Non-pigmented ciliary epithelial cell (primary cell): ENCODE results near the gene LRRC2.
"Not testable (repeated sequence)": the region's sequence is repeated elsewhere in the genome, so short reads cannot be mapped to it uniquely, and the experiment has no call there.

Experiments
- DNase-seq: peaks from one replicate; pipeline ENCODE4 v3.0.0-alpha.2; 2010; ENCODE audit warnings: low read depth

Gene LRRC2

GRCh38 chr3:46566040-46566641, at the start of gene LRRC2:
Gene LRRC2, minus strand, starts transcription at chr3:46566302. Its CDS starts 14,711 bp downstream, at chr3:46551591.
- DNase-seq: peak; percentile 18

DNA sequence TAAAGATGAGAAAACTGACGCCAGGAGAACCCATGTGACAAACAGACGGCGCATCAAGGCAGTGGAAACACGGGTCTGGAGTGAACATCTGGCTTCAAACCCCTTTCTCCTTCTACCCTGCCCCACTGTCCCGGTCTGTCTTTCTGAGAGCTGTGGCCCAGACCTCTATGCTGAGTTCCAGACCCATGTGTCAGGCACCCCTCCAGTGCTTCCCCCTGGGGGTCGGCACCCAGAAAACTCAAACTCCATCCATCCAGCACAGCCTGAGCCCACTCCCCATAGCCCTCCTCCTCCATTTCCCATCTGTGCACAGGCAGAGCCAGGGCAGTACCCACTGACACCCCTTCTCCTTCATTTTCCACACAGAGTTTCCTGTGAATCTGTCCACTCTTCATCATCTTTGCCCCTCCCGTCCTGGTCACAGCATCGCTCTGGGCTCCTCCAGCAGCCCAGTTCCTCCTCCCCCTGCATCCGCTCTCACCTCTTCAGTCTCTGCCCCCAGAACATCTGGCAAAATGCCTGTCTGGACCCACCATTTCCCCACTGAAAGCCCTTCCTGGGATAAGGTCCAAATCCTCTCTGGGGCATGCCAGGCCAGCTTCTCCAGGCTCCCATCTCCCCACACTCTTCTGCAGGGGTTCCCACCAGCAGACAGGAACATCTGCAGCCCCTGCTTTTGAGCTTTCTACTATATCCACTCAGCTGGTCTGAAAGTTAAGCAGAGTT, 49.1 kb upstream of the LRRC2 start:
- no peak for DNase-seq

- DNase-seq: no peak
These were observed 48.3 kb upstream of the LRRC2 start for GRCh38 chr3:46614431-46614830.

GRCh38 chr3:46613313-46614005, 47.4 kb upstream of the LRRC2 start:
- DNase-seq: no peak

GRCh38 chr3:46612324-46612723, 46.2 kb upstream of the LRRC2 start, which contains the start of gene FAM240A:
Gene FAM240A, plus strand, starts transcription at chr3:46612525. Its CDS starts 159 bp downstream, at chr3:46612684.
- DNase-seq: no peak

GRCh38 chr3:46609944-46610722, 44.0 kb upstream of the LRRC2 start:
- no peak for DNase-seq

GRCh38 chr3:46609212-46609721, 43.2 kb upstream of the LRRC2 start:
- DNase-seq: no peak

- no peak for DNase-seq
These were observed 41.5 kb upstream of the LRRC2 start for GRCh38 chr3:46607603-46608028.

- no peak for DNase-seq
These were observed 38.0 kb upstream of the LRRC2 start for GRCh38 chr3:46604127-46604526.

DNA sequence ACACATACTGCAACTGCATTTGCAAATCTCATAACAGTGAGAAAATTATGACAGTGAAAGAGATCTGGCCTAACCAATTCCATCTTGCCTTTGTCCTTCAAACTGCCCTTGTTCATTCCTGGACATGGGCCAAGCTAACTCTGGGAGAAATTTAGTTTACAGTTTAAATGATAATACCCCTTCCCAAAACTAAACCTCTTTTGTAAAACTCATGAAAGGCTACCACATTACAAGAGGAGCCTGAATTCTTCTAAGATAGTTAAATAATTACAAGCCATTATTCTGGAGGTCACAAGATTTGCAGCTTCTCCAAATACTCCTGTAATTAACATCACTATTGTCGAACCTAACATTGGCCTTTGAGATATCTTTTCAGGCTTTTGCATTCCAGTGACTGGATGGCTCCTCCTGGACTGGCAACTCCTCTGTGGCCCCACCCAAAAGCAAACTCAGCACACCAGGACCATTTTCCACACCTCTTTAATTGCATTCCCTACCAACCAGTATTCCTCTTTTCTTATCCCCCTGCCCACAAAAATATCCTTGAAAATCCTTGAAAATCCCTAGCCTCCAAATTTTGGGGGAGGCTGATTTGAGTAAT, 37.4 kb upstream of the LRRC2 start:
- DNase-seq: no peak

GRCh38 chr3:46599590-46599989, 33.5 kb upstream of the LRRC2 start:
- DNase-seq: no peak

GRCh38 chr3:46595819-46596314, 29.8 kb upstream of the LRRC2 start:
- DNase-seq: no peak

- no peak for DNase-seq
These were observed 28.6 kb upstream of the LRRC2 start for GRCh38 chr3:46594723-46595122.

GRCh38 chr3:46593979-46594378, 27.9 kb upstream of the LRRC2 start:
- DNase-seq: no peak

DNA sequence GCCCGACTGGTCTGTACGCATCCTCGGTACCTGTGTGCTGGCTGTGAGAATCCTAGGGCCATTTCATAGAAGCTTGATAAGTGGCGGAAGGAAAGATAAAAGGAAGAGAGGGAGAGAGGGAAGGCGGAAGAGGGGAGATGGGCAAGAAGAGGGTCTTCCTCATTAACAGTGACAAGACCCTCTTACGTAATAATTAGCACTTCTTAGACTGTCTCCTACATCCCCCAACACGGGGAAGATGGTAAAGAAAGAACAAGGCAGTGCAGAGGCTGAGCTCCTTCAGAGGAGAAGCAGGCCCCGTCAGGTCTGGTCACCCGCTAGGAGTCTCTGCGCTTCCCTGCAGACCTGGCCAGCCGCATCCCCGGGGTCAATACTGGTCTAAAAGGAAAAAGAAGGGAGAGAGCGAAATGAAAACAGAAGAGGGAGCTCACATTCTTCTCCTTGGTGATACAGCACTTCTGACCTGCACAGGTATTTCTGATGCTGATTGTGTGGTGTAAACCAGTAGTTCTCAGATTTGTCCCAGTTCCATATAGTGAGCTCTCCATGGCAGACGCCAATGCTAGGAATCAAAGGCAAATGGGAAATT, 27.3 kb upstream of the LRRC2 start:
- no peak for DNase-seq

DNA sequence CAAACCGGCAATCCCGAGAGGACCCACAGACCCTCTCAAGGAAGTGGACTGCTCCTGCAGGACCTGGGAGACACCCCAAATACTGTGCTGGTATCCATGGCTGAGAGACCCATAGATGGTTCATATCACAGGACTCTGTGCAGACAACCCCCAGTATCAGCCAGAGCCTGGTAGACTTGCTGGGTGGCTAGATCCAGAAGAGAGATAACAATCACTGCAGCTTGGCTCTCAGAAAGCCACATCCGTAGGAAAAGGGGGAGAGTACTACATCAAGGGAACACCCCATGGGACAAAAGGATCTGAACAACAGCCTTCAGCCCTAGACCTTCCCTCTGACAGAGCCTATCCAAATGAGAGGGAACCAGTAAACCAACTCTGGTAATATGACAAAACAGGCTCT, 21.2 kb upstream of the LRRC2 start:
- DNase-seq: not testable (repeated sequence)

DNA sequence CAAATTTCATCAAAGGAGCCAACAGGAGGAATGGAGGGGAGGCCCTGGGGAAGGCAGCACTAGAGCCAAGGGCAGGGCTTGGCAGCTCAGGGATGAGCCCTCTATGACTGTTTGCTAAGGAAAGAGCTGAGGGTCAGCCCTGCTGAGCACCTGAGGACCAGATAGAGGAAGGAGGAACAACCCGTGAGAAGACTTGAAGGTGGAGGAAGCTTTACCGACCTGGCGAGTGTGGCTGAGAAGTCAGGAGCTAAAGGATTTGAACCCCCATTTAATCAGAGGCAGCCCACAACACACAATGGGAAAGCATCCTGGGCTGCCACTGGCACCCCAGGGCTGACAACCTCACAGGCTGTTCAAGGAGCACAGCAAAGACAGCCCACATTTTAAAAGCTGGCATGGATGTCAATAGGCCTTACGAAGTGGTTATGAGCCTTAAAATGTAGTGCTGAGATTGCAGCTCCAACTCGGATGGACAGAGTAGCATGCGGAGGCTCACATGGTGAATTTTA, 20.7 kb upstream of the LRRC2 start:
- DNase-seq: no peak

DNA sequence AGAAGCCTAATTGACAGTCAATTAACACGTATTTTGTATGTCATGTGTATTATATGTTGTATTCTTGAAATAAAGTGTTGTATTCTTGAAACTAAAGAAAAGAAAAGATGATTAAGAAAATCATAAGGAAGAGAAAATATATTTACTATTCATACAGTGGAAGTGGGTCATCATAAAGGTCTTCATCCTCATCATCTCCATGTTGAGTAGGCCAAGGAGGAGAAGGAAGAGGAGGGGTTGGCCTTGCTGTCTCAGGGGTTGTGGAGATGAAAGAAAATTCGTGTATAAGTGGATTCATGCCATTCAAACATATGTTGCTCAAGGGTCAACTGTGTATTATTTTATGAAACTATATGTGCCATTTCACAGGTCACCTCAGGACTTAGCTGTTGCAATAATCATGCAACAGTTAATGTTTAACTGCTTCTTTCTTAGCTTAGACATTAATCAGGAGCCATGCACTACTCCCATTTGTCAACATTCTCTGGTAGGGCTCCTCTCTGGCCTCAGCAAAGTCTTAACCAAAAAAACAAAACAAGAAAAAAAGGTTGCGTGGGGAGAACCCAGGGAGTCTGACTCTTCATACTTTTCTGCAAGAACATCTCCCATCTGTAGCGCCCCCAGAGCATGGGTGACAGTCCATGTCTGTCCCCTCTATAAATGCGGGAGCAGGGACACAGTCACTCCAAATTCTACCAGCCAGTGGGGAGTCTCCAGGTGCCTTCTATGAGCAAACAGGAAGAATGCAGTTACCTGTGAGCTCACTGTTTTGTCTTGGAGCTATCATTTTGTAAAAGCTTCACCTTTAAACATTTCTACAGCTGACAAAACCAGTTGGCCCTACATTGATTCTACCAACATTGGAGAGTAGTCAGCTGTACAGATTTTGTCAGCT, 19.9 kb upstream of the LRRC2 start:
- no peak for DNase-seq

GRCh38 chr3:46584598-46585467, 18.7 kb upstream of the LRRC2 start:
- no peak for DNase-seq
